Head of caudate nucleus (tissue), 42 donors: ENCODE measurements around the gene RNF126.

Experiments
- DNase-seq, 42 donors: peaks; one replicate each; pipeline versions ENCODE4 v3.0.0 to v3.0.0-alpha.2; 2020 to 2021; ENCODE audit warnings: mixed read lengths in 7 of 42
- intact Hi-C: fragments of 100-400 bp; cut with DNase I; formaldehyde crosslinking; loops from one replicate; pipeline ENCODE4 v1.15.0; 2022

Gene RNF126

GRCh38 chr19:652467-653389, 10.3 kb downstream of the RNF126 start:
- intact Hi-C loops, result no loop called here
- no peak for DNase-seq

GRCh38 chr19:651991-652390, 11.0 kb downstream of the RNF126 start:
- DNase-seq, result no peak
- intact Hi-C loops, result no loop called here

- intact Hi-C loops, result no loop called here
- no peak for DNase-seq
Measured at GRCh38 chr19:651114-651818, 11.7 kb downstream of the RNF126 start.

GRCh38 chr19:650121-650520, 12.9 kb downstream of the RNF126 start:
- DNase-seq, result peak in 6 of 42 donors; percentile 8 to 57 (median 42)
- intact Hi-C loops, result no loop called here

- intact Hi-C loops, result no loop called here
- DNase-seq, result no peak
Measured at GRCh38 chr19:648904-649801, 13.9 kb downstream of the RNF126 start.

GRCh38 chr19:648305-648704, 14.7 kb downstream of the RNF126 start:
- intact Hi-C loops, result no loop called here
- DNase-seq, result no peak

GRCh38 chr19:647566-648284, 15.3 kb downstream of the RNF126 start:
- intact Hi-C loops, result no loop called here
- DNase-seq, result no peak

GRCh38 chr19:646779-647565, 16.0 kb downstream of the RNF126 start:
- no peak for DNase-seq
- intact Hi-C loops, result no loop called here

- intact Hi-C loops, result no loop called here
- DNase-seq, result no peak
Measured at GRCh38 chr19:645912-646778, 16.9 kb downstream of the RNF126 start.

GRCh38 chr19:644789-645188, 18.2 kb downstream of the RNF126 start:
- DNase-seq, result no peak
- intact Hi-C loops, result no loop called here

GRCh38 chr19:644363-644762, 18.7 kb downstream of the RNF126 start:
- intact Hi-C loops, result no loop called here

GRCh38 chr19:643736-644135, 19.3 kb downstream of the RNF126 start:
- intact Hi-C loops, result no loop called here

More at GRCh38 chr19:644363-644762, 18.7 kb downstream of the RNF126 start:
- DNase-seq, result no peak

GRCh38 chr19:642767-643727, 20.0 kb downstream of the RNF126 start:
- intact Hi-C loops, result no loop called here
- DNase-seq, result no peak

More at GRCh38 chr19:643736-644135, 19.3 kb downstream of the RNF126 start:
- DNase-seq, result no peak

GRCh38 chr19:641702-642101, 21.3 kb downstream of the RNF126 start:
- intact Hi-C loops, result no loop called here

GRCh38 chr19:640606-641189, 22.3 kb downstream of the RNF126 start:
- DNase-seq, result no peak
- intact Hi-C loops, result no loop called here

More at GRCh38 chr19:641702-642101, 21.3 kb downstream of the RNF126 start:
- no peak for DNase-seq
